ENCODE measurements around the gene KMT5B. TPM values are rescaled to one million over a fixed set of nuclear protein-coding genes. Genes with fewer than 3 reads are reported as not detected.

KMT5B gene
- total RNA-seq, 1 experiment from 2014 or later = 39.2 TPM

DNA sequence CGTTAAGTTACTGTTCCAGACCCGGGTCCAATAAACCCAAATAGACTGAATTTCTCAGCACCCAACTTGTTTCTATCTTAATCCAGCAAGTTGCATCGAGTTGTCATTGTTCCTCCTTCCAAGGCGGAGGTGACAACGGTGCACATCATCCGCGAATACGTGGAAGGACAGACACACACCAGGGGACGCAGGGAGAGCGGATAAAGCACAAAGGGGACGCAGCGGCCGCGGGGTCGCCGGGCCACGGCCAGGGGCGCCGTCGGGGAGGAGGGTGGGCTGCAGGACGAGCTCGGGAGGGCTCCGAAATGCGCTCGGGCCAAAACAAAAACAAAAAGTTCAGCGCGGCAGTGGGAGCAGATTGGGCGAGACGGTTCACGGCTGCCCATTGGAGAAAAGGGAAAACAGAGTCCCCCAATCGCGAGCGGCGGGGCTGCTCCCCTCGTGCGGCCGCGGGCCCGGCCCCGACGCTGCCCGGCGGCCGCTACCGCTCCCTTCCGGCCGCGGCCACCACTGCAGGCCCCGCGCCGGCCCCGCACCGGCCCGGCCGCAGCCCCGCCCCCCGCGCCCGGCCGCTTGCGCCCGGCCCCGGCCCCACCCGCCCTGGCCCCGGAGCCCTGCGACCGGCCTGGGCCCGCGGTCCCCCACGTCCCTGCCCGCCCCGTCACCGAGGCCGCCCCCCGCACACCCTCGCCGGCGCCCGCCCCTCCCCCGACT is 518 bp downstream of the KMT5B start:
- intact Hi-C loops (cut with micrococcal nuclease; ENCODE audit: unreplicated experiment) = loop anchor here (10.0 kb wide), 1 partner anchor 82 kb away; no protein-coding TSS in a partner anchor
- no TSS peak for BruUV-seq (replicated peaks)
- Mint-ChIP-seq H3K9me3 (ENCODE audit: low read depth, unreplicated experiment) (no peaks in the 10 kb centered on the region), H3K4me1 (ENCODE audit: low read depth, unreplicated experiment) (peaks cover 63% of the 10 kb centered on the region), H3K27ac (ENCODE audit: unreplicated experiment) (peak overlapping the region; percentile 94), H3K4me3 (ENCODE audit: low read depth, unreplicated experiment) (peak overlapping the region; percentile 91), H3K27me3 (ENCODE audit: unreplicated experiment) (peaks cover 7% of the 10 kb centered on the region), H3K36me3 (ENCODE audit: insufficient read depth, unreplicated experiment) (peaks cover 58% of the 10 kb centered on the region)
- DNase-seq = peak; percentile 77
- CTCF ChIA-PET = interaction anchor here (0.5 to 1.6 kb wide), 2 partner anchors 33 to 86 kb away, joined by 3 to 4 read pairs; no protein-coding TSS in a partner anchor
- no peak for TF ChIP-seq CTCF (IDR thresholded peaks at IDR 0.05; ENCODE audit: unreplicated experiment)

DNA sequence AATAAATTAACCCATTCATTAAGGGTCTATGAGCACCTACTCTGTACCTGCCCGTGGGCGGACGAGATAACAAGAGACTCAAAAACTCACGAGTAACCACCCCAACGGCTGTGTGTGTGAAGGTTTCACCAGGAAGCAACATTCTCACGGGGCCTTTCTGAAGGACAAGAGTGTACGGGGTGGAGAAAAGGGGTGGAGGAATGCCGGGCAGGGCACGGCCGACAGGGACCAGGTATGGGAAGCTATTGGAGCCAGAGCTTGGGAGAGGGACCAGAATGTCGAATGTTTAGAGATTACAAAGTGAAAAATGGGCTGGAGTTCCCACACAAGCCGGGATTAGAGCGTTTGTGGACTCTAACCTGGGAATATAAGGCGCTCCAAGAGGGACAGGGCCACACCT is 1.6 kb downstream of the KMT5B start:
- CTCF ChIA-PET = interaction anchor here (1.6 kb wide), 1 partner anchor 87 kb away, joined by 3 read pairs; no protein-coding TSS in a partner anchor
- peaks cover 66% of the 10 kb centered on the region for H3K4me1 Mint-ChIP-seq (ENCODE audit: low read depth, unreplicated experiment)
- peak overlapping the region; percentile 94 for H3K27ac Mint-ChIP-seq (ENCODE audit: unreplicated experiment)
- DNase-seq = peak; percentile 25
- no TSS peak for BruUV-seq (replicated peaks)
- H3K36me3 Mint-ChIP-seq (ENCODE audit: insufficient read depth, unreplicated experiment) = peaks cover 55% of the 10 kb centered on the region
- no peak for TF ChIP-seq CTCF (IDR thresholded peaks at IDR 0.05; ENCODE audit: unreplicated experiment)
- peak overlapping the region; percentile 91 for H3K4me3 Mint-ChIP-seq (ENCODE audit: low read depth, unreplicated experiment)
- intact Hi-C loops (cut with micrococcal nuclease; ENCODE audit: unreplicated experiment) = loop anchor here (10.0 kb wide), 1 partner anchor 83 kb away; no protein-coding TSS in a partner anchor
- no peaks in the 10 kb centered on the region for H3K9me3 Mint-ChIP-seq (ENCODE audit: low read depth, unreplicated experiment)
- no peaks in the 10 kb centered on the region for H3K27me3 Mint-ChIP-seq (ENCODE audit: unreplicated experiment)

- peaks cover 8% of the 10 kb centered on the region for H3K36me3 Mint-ChIP-seq (ENCODE audit: insufficient read depth, unreplicated experiment)
- CTCF ChIA-PET = no interaction called here
- no peaks in the 10 kb centered on the region for H3K27me3 Mint-ChIP-seq (ENCODE audit: unreplicated experiment)
- BruUV-seq (replicated peaks) = no TSS peak
- DNase-seq = no peak
- no peak overlapping the region for H3K27ac Mint-ChIP-seq (ENCODE audit: unreplicated experiment)
- intact Hi-C loops (cut with micrococcal nuclease; ENCODE audit: unreplicated experiment) = loop anchor here (5.0 to 10.0 kb wide), 3 partner anchors 99 to 171 kb away; partner anchors contain the start of genes NDUFS8 and TCIRG1
- no peaks in the 10 kb centered on the region for H3K9me3 Mint-ChIP-seq (ENCODE audit: low read depth, unreplicated experiment)
- TF ChIP-seq CTCF (IDR thresholded peaks at IDR 0.05; ENCODE audit: unreplicated experiment) = peak; percentile 54
- peaks cover 43% of the 10 kb centered on the region for H3K4me1 Mint-ChIP-seq (ENCODE audit: low read depth, unreplicated experiment)
- no peak overlapping the region for H3K4me3 Mint-ChIP-seq (ENCODE audit: low read depth, unreplicated experiment)
Measured at GRCh38 chr11:68206211-68206610, 6.9 kb downstream of the KMT5B start.

- Mint-ChIP-seq H3K36me3 (ENCODE audit: insufficient read depth, unreplicated experiment) (peaks cover 7% of the 10 kb centered on the region), H3K4me1 (ENCODE audit: low read depth, unreplicated experiment) (peaks cover 40% of the 10 kb centered on the region), H3K27ac (ENCODE audit: unreplicated experiment) (no peak overlapping the region), H3K4me3 (ENCODE audit: low read depth, unreplicated experiment) (no peak overlapping the region), H3K9me3 (ENCODE audit: low read depth, unreplicated experiment) (no peaks in the 10 kb centered on the region), H3K27me3 (ENCODE audit: unreplicated experiment) (no peaks in the 10 kb centered on the region)
- CTCF ChIA-PET = interaction anchor here (0.7 kb wide), 1 partner anchor 191 kb away, joined by 8 read pairs; no protein-coding TSS in a partner anchor
- no peak for TF ChIP-seq CTCF (IDR thresholded peaks at IDR 0.05; ENCODE audit: unreplicated experiment)
- intact Hi-C loops (cut with micrococcal nuclease; ENCODE audit: unreplicated experiment) = loop anchor here (2.0 to 10.0 kb wide), 2 partner anchors 16 to 170 kb away; partner anchors contain the start of genes NDUFS8 and TCIRG1
- no peak for DNase-seq
- BruUV-seq (replicated peaks) = no TSS peak
Measured at GRCh38 chr11:68204402-68204801, 8.7 kb downstream of the KMT5B start.
